Neural cell (in vitro differentiated cells): Measurements from ENCODE around the gene PCMTD2. TPM values are rescaled to one million over a fixed set of nuclear protein-coding genes. Genes with fewer than 3 reads are reported as not detected.

Source experiments
- H2AFZ ChIP-seq: fragments of 200-600, 300-800 bp; sonication (generic), shearing (Covaris generic); 2 replicates; pipeline ENCODE4 v1.6.0; 2014; ENCODE audit warnings: low read depth, mild to moderate bottlenecking, antibody characterized with exemption, low read length, moderate library complexity
- H3F3A ChIP-seq: fragments of 200-600 bp; shearing (Covaris generic); 2 replicates; pipeline ENCODE4 v1.6.1; 2016; ENCODE audit warnings: mild to moderate bottlenecking, moderate library complexity, mixed read lengths, antibody characterized with exemption, low read length; ENCODE audit not compliant: insufficient read depth, poor library complexity, severe bottlenecking
- H3K27ac ChIP-seq: fragments of 200-600, 300-800 bp; sonication (generic), shearing (Covaris generic); 2 replicates; pipeline ENCODE4 v1.5.1; 2014; ENCODE audit warnings: mild to moderate bottlenecking, low read length, moderate library complexity
- H3K27me3 ChIP-seq: fragments of 300-800, 200-600 bp; sonication (generic), shearing (Covaris generic); 2 replicates; pipeline ENCODE4 v1.6.0; 2014; ENCODE audit warnings: mild to moderate bottlenecking, low read depth, low read length, moderate library complexity; ENCODE audit not compliant: insufficient read depth
- H3K36me3 ChIP-seq: fragments of 300-800, 200-600 bp; sonication (generic), shearing (Covaris generic); 2 replicates; pipeline ENCODE4 v1.5.1; 2014; ENCODE audit warnings: mild to moderate bottlenecking, antibody characterized with exemption, low read length, moderate library complexity; ENCODE audit not compliant: insufficient read depth
- H3K4me2 ChIP-seq: fragments of 300-800, 200-600 bp; sonication (generic), shearing (Covaris generic); 2 replicates; pipeline ENCODE4 v1.6.0; 2014; ENCODE audit warnings: mild to moderate bottlenecking, low read length
- H3K4me3 ChIP-seq: fragments of 300-800, 200-600 bp; sonication (generic), shearing (Covaris generic); 2 replicates; pipeline ENCODE4 v1.5.1; 2014; ENCODE audit warnings: mild to moderate bottlenecking, low read length, moderate library complexity
- H3K79me2 ChIP-seq: fragments of 200-600 bp; shearing (Covaris generic); replicated peaks from 2 replicates; pipeline ENCODE4 v1.6.0; 2014; ENCODE audit warnings: mild to moderate bottlenecking, low read length, moderate library complexity; ENCODE audit not compliant: insufficient read depth
- H3K9ac ChIP-seq: fragments of 300-800, 200-600 bp; sonication (generic), shearing (Covaris generic); 2 replicates; pipeline ENCODE4 v1.6.1; 2016; ENCODE audit warnings: mild to moderate bottlenecking, low read length, mixed read lengths
- H3K9me2 ChIP-seq: fragments of 200-600 bp; shearing (Covaris generic); 2 replicates; pipeline ENCODE4 v1.6.1; 2016; ENCODE audit warnings: mild to moderate bottlenecking, low read length, mixed read lengths; ENCODE audit not compliant: insufficient read depth
- H3K9me3 ChIP-seq: fragments of 200-600, 300-800 bp; sonication (generic), shearing (Covaris generic); 2 replicates; pipeline ENCODE4 v1.6.1; 2016; ENCODE audit warnings: mild to moderate bottlenecking, mixed run types, low read length, moderate library complexity, mixed read lengths
- H4K20me1 ChIP-seq: fragments of 200-600 bp; shearing (Covaris generic); 2 replicates; pipeline ENCODE4 v1.6.1; 2016; ENCODE audit warnings: mild to moderate bottlenecking, mixed run types; ENCODE audit not compliant: insufficient read depth
- CTCF ChIP-seq: fragments of 450-650 bp; IDR thresholded peaks from 2 replicates; pipeline ENCODE4 v1.5.1; 2014; ENCODE audit warnings: antibody characterized with exemption, mild to moderate bottlenecking, moderate library complexity; ENCODE audit not compliant: poor library complexity, severe bottlenecking
- EP300 ChIP-seq: fragments of 450-650 bp; conservative IDR thresholded peaks from 2 replicates; pipeline ENCODE4 v1.6.1; 2014; ENCODE audit warnings: antibody characterized with exemption, mild to moderate bottlenecking, moderate library complexity; ENCODE audit not compliant: poor library complexity, severe bottlenecking
- EZH2 ChIP-seq: fragments of 200-600, 300-800 bp; shearing (Covaris generic), sonication (generic); IDR thresholded peaks from 2 replicates; pipeline ENCODE4 v1.6.1; 2014; ENCODE audit warnings: antibody characterized with exemption, low read length, borderline replicate concordance, mild to moderate bottlenecking; ENCODE audit not compliant: insufficient read depth, poor library complexity, severe bottlenecking
- MXI1 ChIP-seq: fragments of 450-650 bp; conservative IDR thresholded peaks from 2 replicates; pipeline ENCODE4 v1.6.1; 2014; ENCODE audit warnings: antibody characterized with exemption, mild to moderate bottlenecking; ENCODE audit not compliant: poor library complexity, severe bottlenecking
- POLR2AphosphoS5 ChIP-seq: IDR thresholded peaks from 2 replicates; pipeline ENCODE4 v1.6.1; 2012
- RAD21 ChIP-seq: fragments of 450-650 bp; conservative IDR thresholded peaks from 2 replicates; pipeline ENCODE4 v1.6.1; 2014; ENCODE audit warnings: antibody characterized with exemption, mild to moderate bottlenecking, moderate library complexity
- REST ChIP-seq: IDR thresholded peaks from 2 replicates; pipeline ENCODE4 v1.6.1; 2012; ENCODE audit warnings: borderline replicate concordance
- SMC3 ChIP-seq: fragments of 450-650 bp; conservative IDR thresholded peaks from 2 replicates; pipeline ENCODE4 v1.6.1; 2014; ENCODE audit warnings: antibody characterized with exemption, mild to moderate bottlenecking, moderate library complexity; ENCODE audit not compliant: poor library complexity
- TAF1 ChIP-seq: IDR thresholded peaks from 2 replicates; pipeline ENCODE4 v1.6.1; 2012; ENCODE audit warnings: low read depth
- polyA plus RNA-seq: library from polyadenylated mRNA; depleted of rRNA; stranded (reverse); fragments of >200 nt; gene quantifications from 2 replicates; pipeline ENCODE4 v1.2.3, GENCODE V29; 2014

PCMTD2 gene
- polyA plus RNA-seq, 1 donor from 2014 or later: 270 TPM

- no peaks in the 10 kb centered on the region for H4K20me1 ChIP-seq
- H3K9ac ChIP-seq: no peak overlapping the region
- H3K4me2 ChIP-seq: no peak overlapping the region
- TF ChIP-seq EP300 (no peak), SMC3 (no peak), EZH2 (no peak), POLR2AphosphoS5 (no peak), REST (no peak), MXI1 (no peak), RAD21 (no peak), CTCF (no peak)
- no peaks in the 10 kb centered on the region for H3K79me2 ChIP-seq
- no peak overlapping the region for H3K27ac ChIP-seq
- no peaks in the 10 kb centered on the region for H3K36me3 ChIP-seq
- H3K4me3 ChIP-seq: no peak overlapping the region
- no peaks in the 10 kb centered on the region for H3K9me3 ChIP-seq
- no peaks in the 10 kb centered on the region for H3K27me3 ChIP-seq
- no peak overlapping the region for H2AFZ ChIP-seq
- H3F3A ChIP-seq: no peaks in the 10 kb centered on the region
- no peaks in the 10 kb centered on the region for H3K9me2 ChIP-seq
Observed at GRCh38 chr20:64268174-64268573, 12.6 kb downstream of the PCMTD2 start.

DNA sequence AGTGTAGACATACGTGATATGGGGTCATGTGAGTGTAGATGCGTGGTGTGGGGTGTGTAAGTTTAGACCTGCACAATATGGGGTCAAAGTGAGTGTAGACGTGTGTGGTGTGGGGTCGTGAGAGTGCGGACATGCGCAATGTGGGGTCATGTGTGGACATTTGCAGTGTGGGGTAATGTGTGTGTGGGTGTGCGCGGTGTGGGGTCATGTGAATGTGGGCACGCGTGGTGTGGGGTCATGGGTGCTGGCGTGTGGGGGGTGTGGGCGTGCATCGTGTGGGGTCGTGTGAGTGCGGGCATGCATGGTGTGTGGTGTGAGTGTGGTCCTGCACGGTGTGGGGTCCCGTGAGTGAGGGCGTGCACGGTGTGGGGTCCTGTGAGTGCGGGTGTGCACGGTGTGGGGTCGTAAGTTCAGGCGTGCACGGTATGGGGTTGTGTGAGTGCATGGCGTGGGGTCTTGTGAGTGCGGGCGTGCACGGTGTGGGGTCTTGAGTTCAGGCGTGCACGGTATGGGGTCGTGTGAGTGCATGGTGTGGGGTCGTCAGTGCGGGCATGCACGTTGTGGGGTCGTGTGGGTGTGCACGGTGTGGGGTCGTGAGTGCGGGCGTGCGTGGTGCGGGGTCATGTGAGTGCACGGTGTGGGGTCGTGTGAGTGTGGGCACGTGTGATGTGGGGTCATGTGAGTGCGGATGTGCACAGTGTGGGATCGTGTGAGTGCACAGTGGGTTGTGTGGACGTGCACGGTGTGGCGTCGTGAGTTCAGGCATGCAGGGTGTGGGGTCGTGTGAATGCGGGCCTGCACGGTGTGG, 14.3 kb downstream of the PCMTD2 start:
- no peaks in the 10 kb centered on the region for H3K36me3 ChIP-seq
- TF ChIP-seq SMC3 (no peak), REST (no peak), TAF1 (no peak), POLR2AphosphoS5 (no peak), MXI1 (no peak), EP300 (no peak), EZH2 (no peak), RAD21 (no peak), CTCF (no peak)
- no peak overlapping the region for H3K4me3 ChIP-seq
- H3K9me2 ChIP-seq: no peaks in the 10 kb centered on the region
- no peak overlapping the region for H3K27ac ChIP-seq
- no peaks in the 10 kb centered on the region for H4K20me1 ChIP-seq
- no peak overlapping the region for H3K4me2 ChIP-seq
- H3K9me3 ChIP-seq: no peaks in the 10 kb centered on the region
- H3K9ac ChIP-seq: no peak overlapping the region
- H3K27me3 ChIP-seq: no peaks in the 10 kb centered on the region
- no peaks in the 10 kb centered on the region for H3K79me2 ChIP-seq
- H2AFZ ChIP-seq: no peak overlapping the region
- no peaks in the 10 kb centered on the region for H3F3A ChIP-seq
